ENCODE measurements around the gene SLC7A10. TPM values are rescaled to one million over a fixed set of nuclear protein-coding genes. Genes with fewer than 3 reads are reported as not detected.

The SLC7A10 gene
- polyA plus RNA-seq (2013, experiment 1 of 2): 0.53 TPM
- 0.53 TPM for polyA plus RNA-seq (2013, experiment 2 of 2)

DNA sequence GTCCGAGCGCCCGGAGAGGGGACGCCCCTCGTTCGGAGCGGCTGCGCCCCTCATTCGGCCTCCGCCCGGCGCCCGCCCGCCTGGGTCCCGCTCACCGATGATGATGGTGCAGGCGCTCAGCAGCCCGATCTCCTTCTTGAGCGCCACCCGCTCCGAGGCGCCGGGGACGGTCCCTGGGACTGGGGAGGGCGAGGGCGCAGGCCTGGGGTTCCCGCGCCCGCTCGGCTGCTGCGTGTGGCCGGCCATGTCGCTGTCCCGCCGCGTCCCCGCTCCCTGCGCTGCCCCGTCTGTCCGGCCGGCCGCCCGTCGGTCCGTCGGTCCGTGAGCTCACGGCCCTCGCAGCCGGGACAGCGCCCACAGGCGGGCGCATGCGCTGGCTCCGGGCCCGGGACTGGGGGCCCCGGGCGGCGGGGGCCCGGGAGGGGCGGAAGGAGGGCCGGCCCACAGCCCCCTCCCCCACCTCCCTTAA is at the start of gene SLC7A10:
Gene SLC7A10 (minus strand): TSS at position 393 of the 469 bp plus-strand sequence. CDS start 147 bp downstream, at position 246.
- H3K27ac ChIP-seq (ENCODE audit: low read depth, low read length): no peak within 1 kb of the TSS
- H4K8ac ChIP-seq (ENCODE audit: low read depth, low read length): no peak within 1 kb of the TSS
- H3K79me1 ChIP-seq (ENCODE audit: low read length): no peaks in the 10 kb centered on the region
- no peaks in the 10 kb centered on the region for H3K79me2 ChIP-seq (ENCODE audit: control insufficient read depth, insufficient read depth, low read length)
- no peak for DNase-seq
- no peak within 1 kb of the TSS for H2AK5ac ChIP-seq (ENCODE audit: low read length)
- WGBS (ENCODE audit: extremely low coverage, insufficient coverage, low lambda C conversion rate): no CpG with 5 or more reads among the region's 62 CpGs
- no peak within 1 kb of the TSS for H2BK120ac ChIP-seq (ENCODE audit: low read depth, low read length)
- no peak within 1 kb of the TSS for H3K4me3 ChIP-seq (ENCODE audit: low read length)
- no peak within 1 kb of the TSS for H3K9ac ChIP-seq (ENCODE audit: low read length)
- no peak within 1 kb of the TSS for H2BK15ac ChIP-seq (replicated peaks; ENCODE audit: low read depth)
- peak within 1 kb of the TSS; percentile 56 for H3K56ac ChIP-seq (ENCODE audit: low read length)
- no peak within 1 kb of the TSS for H3K4ac ChIP-seq (ENCODE audit: low read depth, low read length)
- H3K27me3 ChIP-seq (ENCODE audit: insufficient read depth, low read length, poor library complexity): peaks cover 9% of the 10 kb centered on the region
- no peak within 1 kb of the TSS for H3K23ac ChIP-seq (ENCODE audit: low read length)
- peak within 1 kb of the TSS; percentile 17 for H3K4me2 ChIP-seq (ENCODE audit: low read length)
- H4K5ac ChIP-seq (ENCODE audit: low read length): no peak within 1 kb of the TSS
- no peaks in the 10 kb centered on the region for H3K4me1 ChIP-seq (ENCODE audit: control insufficient read depth, low read depth, low read length)
- H2BK5ac ChIP-seq (ENCODE audit: low read length): no peak within 1 kb of the TSS
- H3K18ac ChIP-seq (ENCODE audit: low read length): no peak within 1 kb of the TSS
- H3K36me3 ChIP-seq (ENCODE audit: control insufficient read depth, insufficient read depth, low read length): no peaks in the 10 kb centered on the region

- H2BK5ac ChIP-seq (ENCODE audit: low read length): no peak overlapping the region
- H4K5ac ChIP-seq (ENCODE audit: low read length): no peak overlapping the region
- no peak overlapping the region for H3K4ac ChIP-seq (ENCODE audit: low read depth, low read length)
- H3K18ac ChIP-seq (ENCODE audit: low read length): no peak overlapping the region
- H2AK5ac ChIP-seq (ENCODE audit: low read length): no peak overlapping the region
- H3K4me3 ChIP-seq (ENCODE audit: low read length): no peak overlapping the region
- H3K56ac ChIP-seq (ENCODE audit: low read length): no peak overlapping the region
- no peaks in the 10 kb centered on the region for H3K79me1 ChIP-seq (ENCODE audit: low read length)
- H3K4me2 ChIP-seq (ENCODE audit: low read length): no peak overlapping the region
- H3K27me3 ChIP-seq (ENCODE audit: insufficient read depth, low read length, poor library complexity): no peaks in the 10 kb centered on the region
- no peaks in the 10 kb centered on the region for H3K79me2 ChIP-seq (ENCODE audit: control insufficient read depth, insufficient read depth, low read length)
- no peak overlapping the region for H3K9ac ChIP-seq (ENCODE audit: low read length)
- peaks cover 2% of the 10 kb centered on the region for H3K4me1 ChIP-seq (ENCODE audit: control insufficient read depth, low read depth, low read length)
- no CpG with 5 or more reads among the region's 17 CpGs for WGBS (ENCODE audit: extremely low coverage, insufficient coverage, low lambda C conversion rate)
- H3K36me3 ChIP-seq (ENCODE audit: control insufficient read depth, insufficient read depth, low read length): no peaks in the 10 kb centered on the region
- no peak overlapping the region for H2BK15ac ChIP-seq (replicated peaks; ENCODE audit: low read depth)
- no peak overlapping the region for H4K8ac ChIP-seq (ENCODE audit: low read depth, low read length)
- DNase-seq: no peak
- H3K27ac ChIP-seq (ENCODE audit: low read depth, low read length): no peak overlapping the region
- no peak overlapping the region for H3K23ac ChIP-seq (ENCODE audit: low read length)
- no peak overlapping the region for H2BK120ac ChIP-seq (ENCODE audit: low read depth, low read length)
These were observed 49.3 kb upstream of the SLC7A10 start for GRCh38 chr19:33274663-33275558.

DNA sequence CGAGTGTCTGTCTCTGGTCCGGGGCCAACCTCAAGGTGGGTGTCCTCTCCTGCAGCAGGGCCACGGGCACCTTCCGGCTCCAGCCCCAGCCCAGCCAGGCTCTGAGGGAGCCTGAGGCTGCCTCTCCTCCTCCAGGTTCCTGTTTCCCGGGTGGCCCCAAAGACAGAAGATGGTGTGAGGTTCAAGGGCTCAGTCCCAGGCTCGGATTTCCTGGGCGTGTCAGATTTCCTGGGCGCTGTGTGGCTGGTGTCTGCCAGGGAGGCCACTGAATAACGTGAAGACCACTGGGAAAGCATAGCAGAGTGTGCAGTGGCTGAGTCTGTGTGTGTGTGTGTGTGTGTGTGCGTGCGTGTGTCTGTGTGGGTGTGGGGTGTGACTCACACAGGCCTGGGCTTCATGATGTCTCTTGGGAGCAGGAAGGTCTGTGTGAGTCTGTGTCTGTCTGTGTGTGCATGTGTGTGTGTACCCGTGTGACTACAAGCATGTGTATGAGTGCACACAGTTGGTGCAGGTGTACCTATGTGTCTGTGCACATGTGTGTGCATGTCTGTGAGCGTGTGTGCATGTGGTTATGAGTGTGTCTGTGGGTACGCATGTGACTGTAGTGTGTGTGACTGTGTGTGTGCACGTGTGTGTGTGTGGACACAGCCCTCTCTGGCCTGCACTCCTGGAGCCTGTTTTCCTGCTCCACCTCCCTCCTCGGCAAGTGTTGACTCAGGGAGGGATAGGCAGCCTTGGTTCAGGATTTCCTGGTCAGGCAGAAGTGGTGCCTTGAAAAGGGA is 48.4 kb upstream of the SLC7A10 start:
- no peak overlapping the region for H2BK5ac ChIP-seq (ENCODE audit: low read length)
- no peak overlapping the region for H3K4me2 ChIP-seq (ENCODE audit: low read length)
- H3K9ac ChIP-seq (ENCODE audit: low read length): no peak overlapping the region
- no peak overlapping the region for H3K27ac ChIP-seq (ENCODE audit: low read depth, low read length)
- H2AK5ac ChIP-seq (ENCODE audit: low read length): no peak overlapping the region
- H3K79me2 ChIP-seq (ENCODE audit: control insufficient read depth, insufficient read depth, low read length): no peaks in the 10 kb centered on the region
- no peak for DNase-seq
- no peak overlapping the region for H3K18ac ChIP-seq (ENCODE audit: low read length)
- no peak overlapping the region for H3K4ac ChIP-seq (ENCODE audit: low read depth, low read length)
- no peak overlapping the region for H2BK120ac ChIP-seq (ENCODE audit: low read depth, low read length)
- H3K4me3 ChIP-seq (ENCODE audit: low read length): no peak overlapping the region
- H3K36me3 ChIP-seq (ENCODE audit: control insufficient read depth, insufficient read depth, low read length): no peaks in the 10 kb centered on the region
- peaks cover 2% of the 10 kb centered on the region for H3K4me1 ChIP-seq (ENCODE audit: control insufficient read depth, low read depth, low read length)
- H4K5ac ChIP-seq (ENCODE audit: low read length): no peak overlapping the region
- no peak overlapping the region for H4K8ac ChIP-seq (ENCODE audit: low read depth, low read length)
- H3K27me3 ChIP-seq (ENCODE audit: insufficient read depth, low read length, poor library complexity): no peaks in the 10 kb centered on the region
- H3K56ac ChIP-seq (ENCODE audit: low read length): no peak overlapping the region
- H3K79me1 ChIP-seq (ENCODE audit: low read length): no peaks in the 10 kb centered on the region
- WGBS (ENCODE audit: extremely low coverage, insufficient coverage, low lambda C conversion rate): no CpG with 5 or more reads among the region's 16 CpGs
- H2BK15ac ChIP-seq (replicated peaks; ENCODE audit: low read depth): no peak overlapping the region
- no peak overlapping the region for H3K23ac ChIP-seq (ENCODE audit: low read length)

GRCh38 chr19:33273065-33273736 is 47.6 kb upstream of the SLC7A10 start:
- WGBS (ENCODE audit: extremely low coverage, insufficient coverage, low lambda C conversion rate): no CpG with 5 or more reads among the region's 26 CpGs
- H2BK120ac ChIP-seq (ENCODE audit: low read depth, low read length): no peak overlapping the region
- H3K9ac ChIP-seq (ENCODE audit: low read length): no peak overlapping the region
- H3K4me3 ChIP-seq (ENCODE audit: low read length): no peak overlapping the region
- DNase-seq: no peak
- no peak overlapping the region for H4K8ac ChIP-seq (ENCODE audit: low read depth, low read length)
- no peaks in the 10 kb centered on the region for H3K36me3 ChIP-seq (ENCODE audit: control insufficient read depth, insufficient read depth, low read length)
- H3K27me3 ChIP-seq (ENCODE audit: insufficient read depth, low read length, poor library complexity): no peaks in the 10 kb centered on the region
- no peaks in the 10 kb centered on the region for H3K79me2 ChIP-seq (ENCODE audit: control insufficient read depth, insufficient read depth, low read length)
- no peak overlapping the region for H3K4me2 ChIP-seq (ENCODE audit: low read length)
- no peak overlapping the region for H2BK15ac ChIP-seq (replicated peaks; ENCODE audit: low read depth)
- no peak overlapping the region for H4K5ac ChIP-seq (ENCODE audit: low read length)
- no peak overlapping the region for H3K18ac ChIP-seq (ENCODE audit: low read length)
- no peak overlapping the region for H3K27ac ChIP-seq (ENCODE audit: low read depth, low read length)
- H3K4me1 ChIP-seq (ENCODE audit: control insufficient read depth, low read depth, low read length): peaks cover 2% of the 10 kb centered on the region
- H3K56ac ChIP-seq (ENCODE audit: low read length): peak overlapping the region; percentile 11
- no peaks in the 10 kb centered on the region for H3K79me1 ChIP-seq (ENCODE audit: low read length)
- no peak overlapping the region for H2BK5ac ChIP-seq (ENCODE audit: low read length)
- H2AK5ac ChIP-seq (ENCODE audit: low read length): no peak overlapping the region
- H3K4ac ChIP-seq (ENCODE audit: low read depth, low read length): no peak overlapping the region
- no peak overlapping the region for H3K23ac ChIP-seq (ENCODE audit: low read length)

DNA sequence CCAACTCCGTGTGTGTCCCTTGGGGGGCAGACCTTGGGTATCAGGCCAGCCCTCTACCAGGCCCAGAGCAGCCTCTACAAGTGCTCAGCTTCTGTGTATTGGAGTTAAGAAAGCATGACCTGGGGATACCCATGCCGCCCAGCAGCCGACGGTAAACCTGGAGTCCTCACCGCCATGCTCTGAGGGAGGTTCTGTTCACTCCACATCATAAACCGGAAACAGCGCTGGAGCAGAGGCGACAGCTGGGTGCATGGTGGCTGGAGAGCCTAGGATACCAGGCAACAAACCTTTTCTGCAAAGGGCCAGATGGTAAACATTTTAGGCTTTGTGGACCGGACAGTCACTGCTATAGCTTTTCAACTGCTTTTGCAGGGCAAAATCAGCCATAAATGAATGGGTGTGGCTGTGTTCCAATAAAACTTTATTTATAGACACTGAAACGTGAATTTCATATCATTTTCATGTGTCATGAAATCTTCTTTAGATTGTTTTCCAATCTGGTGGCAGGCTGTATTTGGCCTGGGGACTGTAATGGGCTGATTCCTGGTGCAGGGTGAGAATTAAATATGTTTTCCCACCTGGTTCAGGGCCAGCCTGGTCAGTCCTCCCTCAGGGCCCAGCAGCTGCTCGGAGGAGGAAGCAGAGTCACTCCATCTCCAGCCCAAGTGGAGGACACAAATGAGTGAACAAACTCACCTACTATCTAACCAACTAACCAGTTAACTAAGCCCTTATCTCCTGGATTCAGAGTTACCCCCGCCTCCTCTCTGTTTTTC is 45.8 kb upstream of the SLC7A10 start:
- no peak overlapping the region for H3K18ac ChIP-seq (ENCODE audit: low read length)
- no peak overlapping the region for H2BK120ac ChIP-seq (ENCODE audit: low read depth, low read length)
- H3K27ac ChIP-seq (ENCODE audit: low read depth, low read length): no peak overlapping the region
- H3K9ac ChIP-seq (ENCODE audit: low read length): no peak overlapping the region
- no peak overlapping the region for H4K5ac ChIP-seq (ENCODE audit: low read length)
- no peak overlapping the region for H3K4me2 ChIP-seq (ENCODE audit: low read length)
- WGBS (ENCODE audit: extremely low coverage, insufficient coverage, low lambda C conversion rate): no CpG with 5 or more reads among the region's 12 CpGs
- H3K36me3 ChIP-seq (ENCODE audit: control insufficient read depth, insufficient read depth, low read length): no peaks in the 10 kb centered on the region
- no peak for DNase-seq
- no peaks in the 10 kb centered on the region for H3K4me1 ChIP-seq (ENCODE audit: control insufficient read depth, low read depth, low read length)
- H3K23ac ChIP-seq (ENCODE audit: low read length): no peak overlapping the region
- no peak overlapping the region for H3K56ac ChIP-seq (ENCODE audit: low read length)
- no peak overlapping the region for H3K4ac ChIP-seq (ENCODE audit: low read depth, low read length)
- H2AK5ac ChIP-seq (ENCODE audit: low read length): no peak overlapping the region
- no peaks in the 10 kb centered on the region for H3K27me3 ChIP-seq (ENCODE audit: insufficient read depth, low read length, poor library complexity)
- no peaks in the 10 kb centered on the region for H3K79me1 ChIP-seq (ENCODE audit: low read length)
- H4K8ac ChIP-seq (ENCODE audit: low read depth, low read length): no peak overlapping the region
- no peak overlapping the region for H3K4me3 ChIP-seq (ENCODE audit: low read length)
- H3K79me2 ChIP-seq (ENCODE audit: control insufficient read depth, insufficient read depth, low read length): no peaks in the 10 kb centered on the region
- no peak overlapping the region for H2BK15ac ChIP-seq (replicated peaks; ENCODE audit: low read depth)
- no peak overlapping the region for H2BK5ac ChIP-seq (ENCODE audit: low read length)
